HTERT RPE-1 (cell line): ENCODE measurements around the gene MCMBP.

Source experiments
- in situ Hi-C: fragments of 300-500 bp; cut with MboI; formaldehyde crosslinking; loops from 4 replicates; pipeline ENCODE4 v1.14.3; 2020; ENCODE audit warnings: low sequenced_read_pairs

The MCMBP gene

DNA sequence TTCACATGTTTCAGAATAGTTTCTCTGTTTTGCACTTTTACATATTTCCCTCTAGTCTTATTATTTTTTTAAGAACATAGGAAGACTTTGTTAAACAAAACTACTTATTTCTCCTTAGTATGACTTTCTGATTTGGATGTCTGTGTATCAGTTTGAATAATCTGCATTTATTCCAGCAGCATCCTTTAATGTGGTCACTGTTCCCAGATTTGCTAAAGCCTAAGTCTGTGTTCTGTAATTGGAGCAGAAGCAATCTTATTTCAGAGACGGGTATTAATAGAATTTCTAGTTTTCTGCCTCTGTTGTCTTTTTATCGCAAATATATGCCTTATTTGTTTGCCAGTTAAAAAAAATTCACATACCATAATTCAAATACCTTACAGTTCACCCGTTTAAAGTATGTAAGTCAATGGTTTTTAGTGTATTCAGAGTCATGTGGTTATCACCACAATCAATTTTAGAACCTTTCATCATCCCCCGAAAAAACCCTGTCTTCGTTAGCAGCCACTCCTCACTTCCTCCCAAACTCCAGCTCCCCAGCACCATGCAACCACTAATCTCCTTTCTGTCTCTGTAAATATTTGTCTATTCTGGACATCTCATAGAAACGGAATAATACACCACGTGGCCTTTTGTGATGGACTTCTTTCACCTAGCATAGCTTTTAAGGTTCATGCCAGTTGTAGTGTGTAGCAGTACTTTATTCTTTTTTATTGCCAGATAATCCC, 88.1 kb downstream of the MCMBP start:
- in situ Hi-C loops = no loop called here

GRCh38 chr10:119783665-119784027, 89.0 kb downstream of the MCMBP start:
- in situ Hi-C loops = no loop called here

DNA sequence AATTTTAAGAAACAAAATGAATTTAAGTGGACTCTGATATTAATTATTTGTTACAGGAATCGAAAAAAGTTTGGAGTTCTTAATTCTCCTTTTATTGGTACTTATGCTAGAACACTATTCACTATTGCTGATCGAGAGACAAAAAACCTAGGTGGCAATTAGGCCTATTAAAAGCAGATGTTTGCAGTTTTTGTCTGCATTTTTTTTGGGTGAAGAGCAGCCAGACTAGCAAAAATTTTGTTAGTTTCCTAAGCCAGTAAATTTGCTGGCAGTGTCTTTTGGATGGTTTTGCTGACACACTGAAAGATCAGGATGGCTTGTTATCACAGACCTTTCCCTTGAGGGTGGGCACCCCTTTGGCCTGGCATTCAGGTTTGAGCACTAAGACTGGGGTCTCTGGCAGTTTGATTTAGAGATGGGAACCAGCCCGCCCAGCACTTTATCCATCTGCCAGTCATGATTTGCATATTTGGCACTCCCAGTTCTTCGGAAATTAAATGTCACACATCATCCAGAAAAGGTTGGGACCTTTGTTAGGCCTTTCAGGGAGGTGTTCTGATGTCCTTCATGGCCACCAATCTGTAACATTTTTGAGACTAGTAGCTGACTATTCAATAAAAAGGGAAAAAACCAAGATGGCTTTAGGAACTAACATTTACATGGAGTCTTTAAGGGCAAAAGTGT, 89.5 kb downstream of the MCMBP start:
- in situ Hi-C loops = no loop called here

DNA sequence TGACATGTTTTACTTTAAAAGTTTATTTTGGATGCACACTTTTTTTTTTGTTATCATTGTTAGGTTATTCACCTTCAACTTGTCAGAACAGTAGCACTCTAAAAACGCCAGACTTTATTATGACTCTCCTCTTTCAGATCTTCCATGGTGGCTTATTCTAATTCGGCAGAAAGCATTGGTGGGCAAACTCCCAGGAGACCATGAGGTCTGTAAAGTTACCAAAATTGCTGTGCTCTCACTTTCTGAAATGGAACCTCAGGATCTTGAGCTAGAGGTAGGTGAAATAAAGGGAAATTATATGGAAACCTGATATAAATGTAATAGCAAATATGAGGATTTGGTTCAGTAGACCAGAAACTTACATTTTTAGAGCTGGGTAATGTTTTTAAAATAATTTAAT, 91.1 kb downstream of the MCMBP start:
- in situ Hi-C loops = no loop called here

GRCh38 chr10:119780879-119781480, 91.7 kb downstream of the MCMBP start:
- in situ Hi-C loops = no loop called here
